CD4-positive, alpha-beta memory T cell (primary cell): ENCODE results near the gene TUBA3E. TPM values are rescaled to one million over a fixed set of nuclear protein-coding genes. Genes with fewer than 3 reads are reported as not detected.
"Not testable (repeated sequence)": the region's sequence is repeated elsewhere in the genome, so short reads cannot be mapped to it uniquely, and the experiment has no call there.

Experiments used
- CTCF ChIA-PET: fragments of 350-600 bp; sonication (Branson Sonifier 250); formaldehyde crosslinking; loops from one replicate; lab custom pipeline; 2021; ENCODE audit warnings: inconsistent platforms; ENCODE audit not compliant: partially characterized antibody; lab: Charles Lee
- POLR2A ChIA-PET: fragments of 350-600 bp; sonication (Branson Sonifier 250); formaldehyde crosslinking; loops from one replicate; lab custom pipeline; 2021; ENCODE audit not compliant: partially characterized antibody; lab: Charles Lee
- DNase-seq, 5 donors: peaks; one replicate each; pipeline versions ENCODE4 v3.0.0 to v3.0.0-alpha.2; 2020 to 2022; ENCODE audit warnings: mixed read lengths in 1 of 5
- H3K27ac ChIP-seq: one replicate; pipeline ENCODE4 v1.7.0; 2013; ENCODE audit warnings: low read depth, low read length
- H3K27me3 ChIP-seq: 2 replicates; pipeline ENCODE4 v1.7.0; 2013; ENCODE audit warnings: mild to moderate bottlenecking, low read length, moderate library complexity; ENCODE audit not compliant: insufficient read depth
- H3K36me3 ChIP-seq: 2 replicates; pipeline ENCODE4 v1.7.0; 2013; ENCODE audit warnings: mild to moderate bottlenecking, low read length, moderate library complexity; ENCODE audit not compliant: insufficient read depth
- H3K4me1 ChIP-seq: 2 replicates; pipeline ENCODE4 v1.7.0; 2013; ENCODE audit warnings: mild to moderate bottlenecking, low read length, moderate library complexity; ENCODE audit not compliant: insufficient read depth
- H3K4me3 ChIP-seq, 2 donors: one replicate each; pipeline ENCODE4 v1.7.0; 2013; ENCODE audit warnings: low read length in 2 of 2, mild to moderate bottlenecking in 1 of 2
- H3K9me3 ChIP-seq, 2 donors: one replicate each; pipeline ENCODE4 v1.7.0; 2013; ENCODE audit warnings: low read length in 2 of 2, control low read depth in 1 of 2; ENCODE audit not compliant: control insufficient read depth in 1 of 2
- H3K27ac Mint-ChIP-seq, 7 donors: one replicate each; pipeline ENCODE4 v1.8.0; 2020 to 2021; ENCODE audit warnings: mixed read lengths in 7 of 7, mild to moderate bottlenecking in 6 of 7, inconsistent platforms in 3 of 7, moderate library complexity in 3 of 7
- H3K27me3 Mint-ChIP-seq, 2 donors: one replicate each; pipeline ENCODE4 v1.8.0; 2020 to 2021; ENCODE audit warnings: mixed read lengths in 2 of 2
- H3K36me3 Mint-ChIP-seq, 2 donors: one replicate each; pipeline ENCODE4 v1.8.0; 2020 to 2021; ENCODE audit warnings: mixed read lengths in 2 of 2, inconsistent platforms in 1 of 2, mild to moderate bottlenecking in 1 of 2
- H3K4me1 Mint-ChIP-seq, 4 donors: one replicate each; pipeline ENCODE4 v1.8.0; 2020 to 2021; ENCODE audit warnings: mixed read lengths in 4 of 4, mild to moderate bottlenecking in 1 of 4
- H3K4me3 Mint-ChIP-seq, 8 donors: one replicate each; pipeline ENCODE4 v1.8.0; 2020 to 2021; ENCODE audit warnings: mixed read lengths in 8 of 8, mild to moderate bottlenecking in 7 of 8, moderate library complexity in 6 of 8, inconsistent platforms in 3 of 8
- H3K9me3 Mint-ChIP-seq, 8 donors: one replicate each; pipeline ENCODE4 v1.8.0; 2020 to 2021; ENCODE audit warnings: mixed read lengths in 8 of 8, mild to moderate bottlenecking in 5 of 8, inconsistent platforms in 3 of 8, moderate library complexity in 1 of 8
- intact Hi-C: fragments of 100-400 bp; cut with micrococcal nuclease; formaldehyde crosslinking; loops from one replicate; pipeline ENCODE4 v1.15.1; 2023
- polyA plus RNA-seq, 2 donors: library from polyadenylated mRNA; unstranded; fragments of 300-500 nt; fragmentation: Illumina TruSeq; gene quantifications; one replicate each; pipeline ENCODE4 v1.2.3, GENCODE V29; 2021
- total RNA-seq, 2 experiments: library from RNA; stranded (reverse); gene quantifications; one replicate each; pipeline ENCODE4 v1.2.3, GENCODE V29; 2021

The TUBA3E gene
- total and polyA plus RNA-seq, 4 experiments from 2014 or later = not detected

- H3K36me3 Mint-ChIP-seq = peaks cover 30 to 64% of the 10 kb centered on the region in 2 donors
- H3K4me1 ChIP-seq, H3K9me3 ChIP-seq, H3K4me1 Mint-ChIP-seq, H3K9me3 Mint-ChIP-seq, H3K4me3 Mint-ChIP-seq, POLR2A ChIA-PET, DNase-seq, H3K27me3 Mint-ChIP-seq, H3K4me3 ChIP-seq, H3K27ac Mint-ChIP-seq, CTCF ChIA-PET, H3K27ac ChIP-seq, intact Hi-C loops, H3K27me3 ChIP-seq: not testable (repeated sequence)
- peaks cover 28% of the 10 kb centered on the region for H3K36me3 ChIP-seq
Measured at GRCh38 chr2:130162486-130162885, 35.8 kb downstream of the TUBA3E start.

GRCh38 chr2:130160838-130161705 is 37.2 kb downstream of the TUBA3E start:
- H3K4me1 Mint-ChIP-seq, H3K27ac Mint-ChIP-seq, H3K9me3 ChIP-seq, H3K27me3 Mint-ChIP-seq, intact Hi-C loops, DNase-seq, H3K4me1 ChIP-seq, H3K9me3 Mint-ChIP-seq, H3K27ac ChIP-seq, CTCF ChIA-PET, H3K4me3 ChIP-seq, H3K27me3 ChIP-seq, POLR2A ChIA-PET, H3K4me3 Mint-ChIP-seq: not testable (repeated sequence)
- peaks cover 24 to 59% of the 10 kb centered on the region in 2 donors for H3K36me3 Mint-ChIP-seq
- H3K36me3 ChIP-seq = peaks cover 18% of the 10 kb centered on the region

GRCh38 chr2:130160131-130160530 is 38.1 kb downstream of the TUBA3E start:
- Histone ChIP-seq H3K27ac (no peak overlapping the region), H3K27me3 (no peaks in the 10 kb centered on the region), H3K4me3 (no peak overlapping the region), H3K36me3 (peaks cover 13% of the 10 kb centered on the region), H3K4me1 (no peaks in the 10 kb centered on the region), H3K9me3 (no peaks in the 10 kb centered on the region)
- Mint-ChIP-seq H3K27me3 (no peaks in the 10 kb centered on the region), H3K4me3 (no peak overlapping the region), H3K9me3 (no peaks in the 10 kb centered on the region), H3K36me3 (peaks cover 19 to 53% of the 10 kb centered on the region in 2 donors), H3K4me1 (peaks cover 0 to 6% (median 1%) of the 10 kb centered on the region in 4 donors), H3K27ac (no peak overlapping the region)
- no peak for DNase-seq
- CTCF ChIA-PET = no interaction called here
- intact Hi-C loops = no loop called here
- POLR2A ChIA-PET = no interaction called here

- H3K27ac Mint-ChIP-seq, H3K9me3 ChIP-seq, DNase-seq, H3K4me1 ChIP-seq, H3K27me3 Mint-ChIP-seq, H3K9me3 Mint-ChIP-seq, POLR2A ChIA-PET, H3K27me3 ChIP-seq, intact Hi-C loops, H3K4me1 Mint-ChIP-seq, H3K4me3 Mint-ChIP-seq, H3K36me3 ChIP-seq, CTCF ChIA-PET, H3K4me3 ChIP-seq, H3K27ac ChIP-seq: not testable (repeated sequence)
- peaks cover 17 to 48% of the 10 kb centered on the region in 2 donors for H3K36me3 Mint-ChIP-seq
Measured at GRCh38 chr2:130159376-130159775, 38.9 kb downstream of the TUBA3E start.

DNA sequence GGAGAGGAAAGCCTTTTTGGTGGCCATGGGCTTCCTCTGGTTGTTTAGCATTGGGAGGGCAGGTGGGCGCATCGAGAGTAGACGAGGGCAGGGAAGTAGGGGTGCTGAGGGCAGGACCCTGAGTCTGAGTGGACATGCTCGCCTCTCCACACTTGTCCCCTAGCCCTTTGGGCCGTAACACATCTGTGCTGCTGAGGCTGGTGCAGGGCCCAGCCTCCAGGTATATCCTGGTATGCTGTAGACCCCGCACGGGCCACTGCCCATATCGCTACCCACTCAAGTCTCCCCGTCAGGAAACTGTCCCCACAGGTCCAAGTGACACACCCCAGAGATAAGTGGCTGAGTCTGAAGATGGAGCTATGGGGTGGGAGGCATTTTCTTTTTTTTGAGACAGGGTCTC is 39.6 kb downstream of the TUBA3E start:
- intact Hi-C loops = no loop called here
- H3K9me3 ChIP-seq = no peaks in the 10 kb centered on the region
- H3K4me3 Mint-ChIP-seq = no peak overlapping the region
- H3K9me3 Mint-ChIP-seq = no peaks in the 10 kb centered on the region
- peak overlapping the region in 1 of 7 donors; percentile 47 for H3K27ac Mint-ChIP-seq
- H3K4me1 Mint-ChIP-seq = peaks cover 0 to 6% (median 1%) of the 10 kb centered on the region in 4 donors
- no peaks in the 10 kb centered on the region for H3K27me3 ChIP-seq
- no peak overlapping the region for H3K4me3 ChIP-seq
- ChIA-PET CTCF (no interaction called here), POLR2A (no interaction called here)
- no peak overlapping the region for H3K27ac ChIP-seq
- peaks cover 14 to 48% of the 10 kb centered on the region in 2 donors for H3K36me3 Mint-ChIP-seq
- H3K27me3 Mint-ChIP-seq = no peaks in the 10 kb centered on the region
- no peak for DNase-seq
- peaks cover under 1% of the 10 kb centered on the region for H3K36me3 ChIP-seq
- no peaks in the 10 kb centered on the region for H3K4me1 ChIP-seq

- H3K36me3 ChIP-seq, H3K4me1 ChIP-seq, H3K4me3 ChIP-seq, H3K27me3 Mint-ChIP-seq, H3K27me3 ChIP-seq, H3K9me3 Mint-ChIP-seq, H3K4me1 Mint-ChIP-seq, H3K27ac ChIP-seq, H3K4me3 Mint-ChIP-seq, DNase-seq, H3K9me3 ChIP-seq, CTCF ChIA-PET, intact Hi-C loops: not testable (repeated sequence)
- POLR2A ChIA-PET = interaction anchor here (1.0 kb wide), 1 partner anchor 24 kb away, joined by 3 read pairs; the partner anchor contains the start of gene SMPD4
- Mint-ChIP-seq H3K36me3 (peaks cover 18 to 48% of the 10 kb centered on the region in 2 donors), H3K27ac (peak overlapping the region in 1 of 7 donors; percentile 47)
Measured at GRCh38 chr2:130157825-130158514, 40.3 kb downstream of the TUBA3E start.

GRCh38 chr2:130157354-130157753 is 40.9 kb downstream of the TUBA3E start:
- H3K4me1 Mint-ChIP-seq, intact Hi-C loops: not testable (repeated sequence)

More at GRCh38 chr2:130157354-130157753, 40.9 kb downstream of the TUBA3E start:
- peaks cover 15 to 45% of the 10 kb centered on the region in 2 donors for H3K36me3 Mint-ChIP-seq
- H3K27ac Mint-ChIP-seq = peak overlapping the region in 1 of 7 donors; percentile 30
- CTCF ChIA-PET, H3K4me1 ChIP-seq, H3K9me3 Mint-ChIP-seq, H3K4me3 Mint-ChIP-seq, H3K36me3 ChIP-seq, H3K27me3 ChIP-seq, H3K9me3 ChIP-seq, H3K27ac ChIP-seq, H3K27me3 Mint-ChIP-seq, DNase-seq, H3K4me3 ChIP-seq: not testable (repeated sequence)
- POLR2A ChIA-PET = interaction anchor here (1.0 kb wide), 1 partner anchor 24 kb away, joined by 3 read pairs; the partner anchor contains the start of gene SMPD4
